Activated T-cell treated with anti-CD3 and anti-CD28 coated beads, Interleukin-2, amount 50 U/mL, for 24 hours (primary cell): ENCODE measurements around the gene TENM3.
A peak's percentile ranks its signal among the peaks of the same experiment; 100 is the strongest.

ENCODE experiments used
- DNase-seq: peaks from one replicate; pipeline ENCODE4 v3.0.0-alpha.2; 2020
- H3K27ac Mint-ChIP-seq: 2 replicates; pipeline ENCODE4 v1.8.0; 2020; ENCODE audit warnings: mild to moderate bottlenecking, mixed read lengths
- H3K27me3 Mint-ChIP-seq: 2 replicates; pipeline ENCODE4 v1.8.0; 2020; ENCODE audit warnings: mixed read lengths
- H3K36me3 Mint-ChIP-seq: 2 replicates; pipeline ENCODE4 v1.8.0; 2020; ENCODE audit warnings: low read depth, mixed read lengths
- H3K4me1 Mint-ChIP-seq: 2 replicates; pipeline ENCODE4 v1.8.0; 2020; ENCODE audit warnings: low read depth, mixed read lengths
- H3K4me3 Mint-ChIP-seq: 2 replicates; pipeline ENCODE4 v1.8.0; 2020; ENCODE audit warnings: mild to moderate bottlenecking, moderate library complexity, mixed read lengths
- H3K9me3 Mint-ChIP-seq: 2 replicates; pipeline ENCODE4 v1.8.0; 2020; ENCODE audit warnings: mixed read lengths

TENM3 gene

GRCh38 chr4:182778222-182778982 is 535.2 kb downstream of the TENM3 start:
- no peaks in the 10 kb centered on the region for H3K4me1 Mint-ChIP-seq

GRCh38 chr4:182786991-182787390 is 543.8 kb downstream of the TENM3 start:
- DNase-seq, result no peak
- H3K27me3 Mint-ChIP-seq, result peaks cover 14% of the 10 kb centered on the region
- H3K4me1 Mint-ChIP-seq, result no peaks in the 10 kb centered on the region
- no peaks in the 10 kb centered on the region for H3K9me3 Mint-ChIP-seq
- no peak overlapping the region for H3K4me3 Mint-ChIP-seq
- H3K27ac Mint-ChIP-seq, result no peak overlapping the region
- no peaks in the 10 kb centered on the region for H3K36me3 Mint-ChIP-seq

More at GRCh38 chr4:182778222-182778982, 535.2 kb downstream of the TENM3 start:
- H3K9me3 Mint-ChIP-seq, result no peaks in the 10 kb centered on the region
- no peak overlapping the region for H3K27ac Mint-ChIP-seq
- H3K36me3 Mint-ChIP-seq, result no peaks in the 10 kb centered on the region
- no peaks in the 10 kb centered on the region for H3K27me3 Mint-ChIP-seq
- no peak for DNase-seq
- H3K4me3 Mint-ChIP-seq, result no peak overlapping the region

- Mint-ChIP-seq H3K27me3 (peaks cover 17% of the 10 kb centered on the region), H3K27ac (no peak overlapping the region), H3K4me3 (no peak overlapping the region), H3K9me3 (no peaks in the 10 kb centered on the region), H3K36me3 (no peaks in the 10 kb centered on the region), H3K4me1 (no peaks in the 10 kb centered on the region)
- DNase-seq, result no peak
Measured at GRCh38 chr4:182788201-182788600, 545.0 kb downstream of the TENM3 start.

- Mint-ChIP-seq H3K27me3 (peaks cover 17% of the 10 kb centered on the region), H3K27ac (no peak overlapping the region), H3K9me3 (no peaks in the 10 kb centered on the region)
Measured at GRCh38 chr4:182789529-182789928, 546.3 kb downstream of the TENM3 start.

GRCh38 chr4:182795446-182796238 is 552.4 kb downstream of the TENM3 start:
- no peak for DNase-seq
- Mint-ChIP-seq H3K36me3 (no peaks in the 10 kb centered on the region), H3K4me3 (no peak overlapping the region), H3K27ac (no peak overlapping the region), H3K9me3 (no peaks in the 10 kb centered on the region), H3K27me3 (peaks cover 5% of the 10 kb centered on the region), H3K4me1 (no peaks in the 10 kb centered on the region)

More at GRCh38 chr4:182789529-182789928, 546.3 kb downstream of the TENM3 start:
- Mint-ChIP-seq H3K4me1 (no peaks in the 10 kb centered on the region), H3K4me3 (no peak overlapping the region), H3K36me3 (no peaks in the 10 kb centered on the region)
- DNase-seq, result no peak

GRCh38 chr4:182799515-182800215 is 556.5 kb downstream of the TENM3 start:
- no peak overlapping the region for H3K27ac Mint-ChIP-seq
- H3K36me3 Mint-ChIP-seq, result no peaks in the 10 kb centered on the region

GRCh38 chr4:182800216-182800515 is 557.0 kb downstream of the TENM3 start:
- no peak for DNase-seq
- H3K36me3 Mint-ChIP-seq, result no peaks in the 10 kb centered on the region
- H3K4me3 Mint-ChIP-seq, result no peak overlapping the region
- H3K27me3 Mint-ChIP-seq, result no peaks in the 10 kb centered on the region
- no peaks in the 10 kb centered on the region for H3K4me1 Mint-ChIP-seq
- H3K27ac Mint-ChIP-seq, result no peak overlapping the region
- H3K9me3 Mint-ChIP-seq, result no peaks in the 10 kb centered on the region

More at GRCh38 chr4:182799515-182800215, 556.5 kb downstream of the TENM3 start:
- no peak overlapping the region for H3K4me3 Mint-ChIP-seq
- no peak for DNase-seq
- H3K4me1 Mint-ChIP-seq, result no peaks in the 10 kb centered on the region
- no peaks in the 10 kb centered on the region for H3K9me3 Mint-ChIP-seq
- H3K27me3 Mint-ChIP-seq, result no peaks in the 10 kb centered on the region

GRCh38 chr4:182801636-182802035 is 558.4 kb downstream of the TENM3 start:
- H3K27me3 Mint-ChIP-seq, result peaks cover 10% of the 10 kb centered on the region
- H3K4me3 Mint-ChIP-seq, result no peak overlapping the region
- no peak for DNase-seq
- H3K4me1 Mint-ChIP-seq, result peaks cover 3% of the 10 kb centered on the region
- no peaks in the 10 kb centered on the region for H3K9me3 Mint-ChIP-seq
- no peaks in the 10 kb centered on the region for H3K36me3 Mint-ChIP-seq
- H3K27ac Mint-ChIP-seq, result no peak overlapping the region

GRCh38 chr4:182802621-182803020 is 559.4 kb downstream of the TENM3 start:
- Mint-ChIP-seq H3K4me1 (peaks cover 5% of the 10 kb centered on the region), H3K4me3 (no peak overlapping the region)
- DNase-seq, result no peak

GRCh38 chr4:182803235-182803634 is 560.0 kb downstream of the TENM3 start:
- H3K27me3 Mint-ChIP-seq, result peaks cover 12% of the 10 kb centered on the region
- no peak overlapping the region for H3K4me3 Mint-ChIP-seq
- H3K4me1 Mint-ChIP-seq, result peaks cover 5% of the 10 kb centered on the region
- no peaks in the 10 kb centered on the region for H3K36me3 Mint-ChIP-seq
- DNase-seq, result no peak
- H3K27ac Mint-ChIP-seq, result no peak overlapping the region
- no peaks in the 10 kb centered on the region for H3K9me3 Mint-ChIP-seq

More at GRCh38 chr4:182802621-182803020, 559.4 kb downstream of the TENM3 start:
- Mint-ChIP-seq H3K27me3 (peaks cover 12% of the 10 kb centered on the region), H3K9me3 (no peaks in the 10 kb centered on the region), H3K36me3 (no peaks in the 10 kb centered on the region), H3K27ac (no peak overlapping the region)

GRCh38 chr4:182804131-182804530 is 560.9 kb downstream of the TENM3 start:
- Mint-ChIP-seq H3K27me3 (peaks cover 12% of the 10 kb centered on the region), H3K36me3 (no peaks in the 10 kb centered on the region), H3K4me1 (peaks cover 5% of the 10 kb centered on the region), H3K9me3 (no peaks in the 10 kb centered on the region), H3K27ac (no peak overlapping the region), H3K4me3 (no peak overlapping the region)
- no peak for DNase-seq

GRCh38 chr4:182805321-182805720 is 562.1 kb downstream of the TENM3 start:
- H3K9me3 Mint-ChIP-seq, result no peaks in the 10 kb centered on the region
- H3K4me1 Mint-ChIP-seq, result peaks cover 5% of the 10 kb centered on the region
- H3K4me3 Mint-ChIP-seq, result no peak overlapping the region
- no peak overlapping the region for H3K27ac Mint-ChIP-seq
- H3K27me3 Mint-ChIP-seq, result peaks cover 12% of the 10 kb centered on the region
- H3K36me3 Mint-ChIP-seq, result no peaks in the 10 kb centered on the region
- no peak for DNase-seq

- Mint-ChIP-seq H3K27me3 (peaks cover 12% of the 10 kb centered on the region), H3K4me3 (no peak overlapping the region), H3K27ac (no peak overlapping the region), H3K4me1 (peaks cover 5% of the 10 kb centered on the region), H3K9me3 (no peaks in the 10 kb centered on the region), H3K36me3 (no peaks in the 10 kb centered on the region)
- DNase-seq, result no peak
Measured at GRCh38 chr4:182805750-182806149, 562.5 kb downstream of the TENM3 start.

GRCh38 chr4:182806259-182807252 is 563.4 kb downstream of the TENM3 start:
- Mint-ChIP-seq H3K4me3 (peak overlapping the region; percentile 66), H3K4me1 (peaks cover 5% of the 10 kb centered on the region), H3K27ac (peak overlapping the region; percentile 7), H3K36me3 (no peaks in the 10 kb centered on the region), H3K9me3 (no peaks in the 10 kb centered on the region), H3K27me3 (peaks cover 12% of the 10 kb centered on the region)
- DNase-seq, result peak; percentile 80
